Stimulated activated CD8-positive, alpha-beta memory T cell treated with anti-CD3 and anti-CD28 coated beads, Interleukin-2, amount 100 ng/mL, for 48 hours (primary cell): ENCODE data around the gene RTN4RL2.

Source experiments
- DNase-seq, 2 donors: peaks; one replicate each; pipeline ENCODE4 v3.0.0-alpha.2; 2020; ENCODE audit warnings: low read depth in 2 of 2

The RTN4RL2 gene

DNA sequence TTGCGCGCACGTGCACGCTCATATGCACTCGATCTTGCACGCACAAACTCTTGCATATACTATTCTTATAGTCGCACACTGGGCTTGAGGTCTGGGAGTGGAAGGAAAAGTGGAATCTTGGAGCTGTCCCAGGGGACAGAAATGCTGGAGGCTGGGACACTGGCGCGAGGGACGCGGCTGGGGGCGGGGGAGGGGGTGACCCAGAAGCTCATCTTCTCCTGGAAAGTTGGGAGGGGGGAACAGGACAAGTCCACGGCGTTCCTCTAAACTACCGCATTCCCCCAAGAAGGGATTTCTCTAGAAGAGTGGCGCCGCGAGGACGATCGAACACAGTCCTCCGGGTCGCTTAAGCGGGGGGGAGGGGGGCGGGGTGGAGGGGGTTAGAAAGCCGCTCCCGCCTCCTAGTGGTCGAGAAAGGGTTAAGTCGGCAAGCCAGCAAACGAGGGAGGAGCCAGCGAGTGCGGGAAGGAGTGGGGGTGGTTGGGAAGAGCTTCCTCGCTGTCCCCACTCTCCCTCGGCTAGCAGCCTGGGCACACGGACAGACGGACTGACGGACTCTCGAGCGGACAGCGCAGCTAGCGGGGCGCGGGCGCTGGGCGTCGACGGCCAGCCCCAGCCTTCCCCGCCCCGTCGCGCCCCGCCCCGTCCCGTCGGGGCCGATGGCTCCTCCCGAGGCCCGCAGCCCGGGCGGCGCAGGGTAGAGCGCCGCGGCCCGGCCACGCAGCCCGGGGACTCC, at the start of gene RTN4RL2:
Gene RTN4RL2, plus strand, starts transcription at position 507 of the 736 bp plus-strand sequence. CDS start 338 bp downstream, outside the sequence.
- peak in 1 of 2 donors; percentile 43 for DNase-seq

DNA sequence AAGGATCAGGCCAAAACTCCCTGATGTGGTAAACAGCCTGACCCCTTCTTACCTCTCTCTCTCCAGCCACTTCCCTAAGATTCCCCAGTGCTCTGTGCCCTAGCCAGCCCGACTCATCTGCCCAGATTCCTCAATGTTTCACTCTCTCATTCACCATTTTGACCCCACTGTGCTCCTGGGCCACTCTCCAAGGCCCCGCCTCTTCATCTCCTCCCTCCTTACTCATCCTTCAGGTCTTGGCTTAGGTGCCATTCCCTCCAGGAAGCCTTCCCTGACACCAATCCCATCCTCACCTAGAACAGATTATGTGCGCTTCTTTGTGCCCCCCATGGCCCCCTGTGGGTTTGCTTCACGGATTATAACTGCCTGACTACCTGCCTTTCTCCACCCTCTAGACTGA, 46.6 kb upstream of the RTN4RL2 start:
- no peak for DNase-seq

DNA sequence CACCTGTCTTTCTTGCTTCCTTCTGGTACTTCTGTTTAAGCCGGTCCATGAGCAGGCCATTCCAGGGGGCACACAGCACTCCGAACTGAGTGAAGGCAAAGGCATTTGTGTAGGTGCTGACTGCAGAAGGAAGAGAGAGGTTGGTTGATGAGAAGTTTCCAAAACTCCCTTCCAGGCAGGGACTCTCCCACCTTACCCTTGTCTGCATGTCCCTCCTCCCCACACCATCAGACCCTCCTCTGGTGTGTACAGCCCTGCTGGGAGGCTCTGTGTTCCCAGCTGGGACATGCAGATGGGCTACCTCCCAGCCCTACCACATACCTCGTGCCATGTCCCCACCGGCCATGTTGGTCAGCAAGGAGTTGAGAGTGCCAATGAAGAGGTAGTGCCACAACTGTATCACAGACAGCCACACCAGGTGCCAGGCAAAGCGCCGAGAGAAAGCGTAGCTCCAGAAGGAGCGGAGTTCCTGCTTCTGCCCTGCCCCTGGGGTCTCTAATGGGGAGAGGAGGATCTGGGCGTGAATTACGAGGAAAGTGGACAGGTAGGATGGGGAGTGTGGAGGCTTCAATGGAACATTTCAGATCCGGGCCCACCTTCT, 45.6 kb upstream of the RTN4RL2 start:
- no peak for DNase-seq

DNA sequence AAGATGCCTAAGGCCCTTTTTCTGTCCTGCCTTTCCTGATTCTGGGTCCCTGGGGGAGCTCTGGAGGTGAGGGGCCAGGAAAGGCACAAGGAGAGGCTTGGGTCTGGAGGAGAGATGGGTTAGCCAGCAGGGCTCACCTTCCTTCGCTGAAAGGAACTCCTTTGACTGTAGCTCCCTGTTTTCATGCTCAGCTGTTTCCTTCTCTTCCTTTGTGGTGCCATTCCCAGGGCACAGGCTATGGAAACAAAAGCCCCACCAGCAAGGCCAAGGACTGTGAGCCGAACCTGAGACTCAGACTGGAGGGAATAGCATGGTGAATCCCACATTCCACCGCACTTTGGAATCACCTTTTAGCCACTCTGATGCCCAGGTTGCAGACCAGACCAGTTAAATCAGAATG, 43.9 kb upstream of the RTN4RL2 start:
- no peak for DNase-seq

DNA sequence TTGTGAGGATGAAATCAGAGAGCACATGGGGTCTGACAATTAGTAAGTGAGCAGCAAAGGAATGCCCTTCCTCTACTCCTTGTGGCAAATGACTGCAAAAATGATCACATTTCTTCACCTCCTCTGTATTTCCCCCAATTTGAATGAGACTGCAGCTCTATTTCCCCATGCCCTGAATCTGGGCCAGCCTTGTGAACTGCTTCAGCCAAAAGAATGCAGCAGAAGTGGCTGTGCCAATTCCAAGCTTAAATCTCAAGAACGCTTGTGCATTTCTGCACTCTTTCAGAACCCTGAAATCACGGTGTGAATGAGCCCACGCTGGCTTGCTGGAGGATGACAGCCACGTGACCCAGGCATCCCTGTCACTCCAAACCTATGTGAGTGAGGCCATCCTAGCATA, 43.3 kb upstream of the RTN4RL2 start:
- DNase-seq: no peak

DNA sequence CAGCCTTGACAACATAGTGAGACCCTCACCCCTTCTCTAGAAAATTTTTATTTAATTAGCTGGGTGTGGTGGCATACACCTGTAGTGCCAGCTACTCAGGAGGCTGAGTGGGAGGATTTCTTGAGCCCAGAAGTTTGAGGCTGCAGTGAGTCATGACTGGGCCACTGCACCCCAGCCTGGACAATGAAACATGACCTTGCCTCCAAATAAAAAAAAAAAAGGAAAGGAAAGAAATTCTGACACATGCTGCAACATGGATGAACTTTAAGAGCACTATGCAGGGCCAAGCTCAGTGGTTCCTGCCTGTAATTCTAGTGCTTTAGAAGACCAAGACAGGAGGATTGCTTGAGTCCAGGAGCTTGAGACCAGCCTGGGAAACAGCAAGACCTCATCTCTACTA, 42.2 kb upstream of the RTN4RL2 start:
- no peak for DNase-seq

DNA sequence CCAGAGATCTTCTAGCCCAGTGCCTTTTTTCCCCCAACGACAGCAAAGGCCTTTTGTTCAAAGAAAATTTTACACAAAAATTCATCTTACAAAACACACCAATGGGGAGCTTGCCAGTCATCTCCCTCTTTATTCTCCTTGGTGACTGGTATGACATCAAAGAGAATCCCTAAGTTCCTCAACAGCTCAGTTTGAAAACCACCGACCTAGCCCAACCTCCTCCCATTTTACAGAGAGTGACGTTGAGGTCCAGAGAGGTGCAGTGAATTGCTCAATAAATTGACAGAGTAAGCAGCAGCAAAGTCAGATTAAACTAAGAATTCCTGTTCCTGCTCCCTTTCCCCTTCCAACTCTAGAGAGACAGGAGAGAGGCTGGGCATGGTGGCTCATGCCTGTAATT, 41.2 kb upstream of the RTN4RL2 start:
- DNase-seq: no peak

DNA sequence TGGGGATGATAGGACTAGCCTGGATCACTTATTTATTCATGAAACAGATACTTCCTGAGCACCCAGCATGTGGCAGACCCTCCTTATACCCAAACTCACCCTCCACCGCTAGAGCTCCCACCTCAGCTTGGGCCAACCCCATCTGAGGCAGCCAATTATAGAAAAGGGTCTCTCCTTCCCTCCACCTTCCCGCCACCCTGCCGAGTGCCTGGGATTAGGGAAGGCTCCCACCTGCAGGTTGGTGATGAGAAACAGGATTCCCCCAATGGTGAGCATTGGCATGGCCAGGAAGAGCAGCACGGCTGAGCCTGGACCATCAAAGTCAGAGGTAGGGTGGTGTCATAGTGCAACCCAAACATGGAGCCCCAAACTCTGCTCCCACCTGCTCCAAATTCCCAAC, 39.3 kb upstream of the RTN4RL2 start:
- no peak for DNase-seq

DNA sequence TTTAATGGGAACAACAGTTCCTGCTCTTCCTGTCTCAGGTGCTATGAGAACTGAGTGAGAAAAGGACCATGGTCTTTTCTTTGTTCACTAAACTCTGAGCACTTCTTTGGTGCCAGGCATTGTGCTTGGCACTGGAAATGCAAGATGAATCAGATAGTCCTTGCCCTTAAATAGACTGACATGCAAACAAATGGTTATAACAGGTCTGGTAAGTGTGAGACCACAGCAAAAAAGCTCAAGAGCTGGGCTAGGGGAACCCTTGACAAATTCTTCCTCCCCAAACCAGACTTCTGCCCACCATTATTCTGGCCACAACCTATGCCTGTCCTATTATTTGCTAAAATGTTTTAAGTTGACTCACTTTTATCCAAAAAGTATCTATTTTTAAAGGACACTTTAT, 38.5 kb upstream of the RTN4RL2 start:
- no peak for DNase-seq

DNA sequence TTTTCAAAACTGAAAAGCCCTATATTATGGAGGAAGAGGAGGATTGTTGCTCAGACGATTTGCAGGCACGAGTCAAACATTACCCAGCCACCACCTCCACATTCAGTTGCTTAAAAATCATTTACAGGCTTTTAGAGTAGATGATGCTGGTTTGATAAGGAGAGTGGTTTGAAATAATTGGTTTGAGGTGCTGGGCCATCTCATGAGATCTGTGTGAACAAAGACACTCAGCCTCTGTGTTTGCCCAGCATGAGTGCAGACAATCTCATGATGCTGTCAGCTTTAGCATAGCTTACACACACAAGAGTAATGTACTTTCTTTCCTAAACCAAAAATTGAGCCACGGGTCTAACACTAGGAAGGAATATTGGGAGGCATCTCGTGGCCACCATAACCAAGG, 37.7 kb upstream of the RTN4RL2 start:
- DNase-seq: no peak

DNA sequence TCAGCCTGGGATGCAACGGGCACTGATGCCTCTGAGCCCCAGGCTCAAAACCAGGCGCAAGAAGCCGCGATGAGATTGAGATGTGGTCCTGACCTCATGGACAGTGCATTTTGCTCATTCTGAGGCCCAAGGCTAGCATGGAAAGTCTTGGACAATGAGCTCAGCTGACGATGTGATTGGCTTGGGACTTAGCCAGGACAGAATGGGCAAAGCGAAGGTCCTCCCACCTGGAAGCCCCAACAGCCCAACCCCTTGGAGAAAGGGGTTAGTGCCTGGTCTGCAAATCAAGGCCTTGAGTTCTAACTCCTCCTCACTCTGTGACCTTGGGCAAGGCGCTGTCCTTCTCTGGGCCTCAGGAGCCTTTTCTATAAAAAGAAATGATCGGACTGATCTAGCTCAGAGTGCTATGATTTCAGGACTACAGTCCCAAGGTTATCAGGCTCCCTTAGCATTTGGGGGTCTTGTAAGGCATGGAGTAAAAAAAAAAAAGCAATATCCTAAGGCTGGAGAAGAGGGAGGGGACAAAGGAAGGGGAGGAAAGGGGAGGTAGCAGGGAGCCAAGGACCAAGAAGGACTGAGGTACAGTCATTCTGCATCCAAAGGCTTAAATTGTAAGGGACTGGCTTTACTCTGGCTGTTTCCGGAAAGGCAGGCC, 36.1 kb upstream of the RTN4RL2 start:
- DNase-seq: no peak

DNA sequence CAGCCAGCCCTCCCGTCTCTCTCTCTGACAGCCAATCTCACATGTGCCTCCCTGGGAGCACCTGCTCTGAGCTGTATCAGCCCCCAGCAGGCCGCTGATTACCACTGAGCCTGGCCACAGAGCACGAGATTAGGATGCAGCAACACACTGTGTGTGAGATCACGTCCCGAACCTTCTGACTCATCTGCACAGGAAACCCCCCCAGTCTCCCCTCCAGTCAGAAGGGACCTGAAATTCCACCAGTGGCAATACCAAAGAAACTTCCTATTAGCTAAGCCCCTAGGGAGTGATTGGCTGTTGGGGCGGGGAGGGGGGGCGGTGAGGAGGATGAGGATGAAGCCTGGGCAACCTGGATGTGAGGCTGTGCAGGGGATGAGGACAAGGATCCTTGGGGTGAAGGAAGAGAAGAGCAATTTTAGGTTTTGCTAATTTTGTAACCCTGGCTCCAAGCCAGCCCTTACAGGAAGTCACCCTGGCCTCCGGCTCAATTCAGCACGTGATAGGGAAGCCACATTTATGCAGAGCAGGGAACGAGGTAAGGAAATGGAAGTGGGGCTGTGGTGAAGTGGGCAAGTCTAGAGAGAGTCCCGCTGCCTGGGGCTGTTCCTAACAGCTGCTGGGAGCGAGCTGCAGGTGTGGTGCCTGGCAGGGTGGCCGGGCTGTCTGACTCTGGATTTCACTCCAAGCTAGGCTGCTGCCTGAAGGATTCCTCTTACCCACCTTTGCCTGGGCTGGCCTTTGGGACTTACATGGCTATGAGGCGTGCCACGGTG, 35.4 kb upstream of the RTN4RL2 start:
- DNase-seq: peak; percentile 78 to 82

DNA sequence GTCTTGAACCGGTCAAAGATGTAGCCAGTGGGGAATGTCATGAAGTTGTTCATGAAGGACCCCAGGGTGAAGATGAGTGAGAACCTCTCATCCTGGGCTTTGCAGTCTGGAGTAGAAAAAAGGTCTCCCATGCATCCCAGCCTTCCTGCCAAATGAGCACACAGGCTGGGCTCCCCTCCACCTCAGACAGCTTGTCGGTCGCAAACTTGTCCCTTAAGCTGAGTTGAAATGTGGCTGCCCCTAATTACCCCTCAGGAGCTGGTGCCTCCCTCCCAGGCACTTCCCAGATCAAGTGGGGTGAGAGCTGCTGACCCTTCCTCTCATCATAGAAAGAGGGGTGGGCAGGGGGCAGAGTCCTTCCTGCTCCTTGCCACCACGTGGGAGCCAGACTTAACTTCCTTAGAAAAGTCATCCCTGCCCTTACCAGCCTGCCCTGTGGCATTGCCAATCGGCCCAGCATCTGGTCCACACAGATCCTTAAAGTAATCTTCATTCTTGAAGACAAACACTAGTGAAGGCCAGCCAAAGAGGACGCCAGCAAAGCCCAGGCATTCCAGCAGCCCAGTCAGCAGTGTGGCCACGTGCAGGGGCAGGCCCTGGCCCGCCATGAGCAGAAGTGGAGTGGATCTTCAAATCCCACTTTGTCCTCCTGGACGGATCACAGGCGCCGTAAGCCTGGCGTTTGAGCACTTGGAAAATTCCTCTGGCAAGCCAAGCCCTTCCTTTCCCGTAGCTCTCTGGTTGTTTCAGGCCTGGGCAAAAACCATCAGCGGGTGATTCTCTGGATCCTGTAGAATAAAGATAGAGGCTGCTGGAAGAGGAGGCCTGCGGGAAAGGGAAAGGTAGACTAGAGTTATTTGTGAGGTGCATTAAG, 34.5 kb upstream of the RTN4RL2 start:
- DNase-seq: no peak

DNA sequence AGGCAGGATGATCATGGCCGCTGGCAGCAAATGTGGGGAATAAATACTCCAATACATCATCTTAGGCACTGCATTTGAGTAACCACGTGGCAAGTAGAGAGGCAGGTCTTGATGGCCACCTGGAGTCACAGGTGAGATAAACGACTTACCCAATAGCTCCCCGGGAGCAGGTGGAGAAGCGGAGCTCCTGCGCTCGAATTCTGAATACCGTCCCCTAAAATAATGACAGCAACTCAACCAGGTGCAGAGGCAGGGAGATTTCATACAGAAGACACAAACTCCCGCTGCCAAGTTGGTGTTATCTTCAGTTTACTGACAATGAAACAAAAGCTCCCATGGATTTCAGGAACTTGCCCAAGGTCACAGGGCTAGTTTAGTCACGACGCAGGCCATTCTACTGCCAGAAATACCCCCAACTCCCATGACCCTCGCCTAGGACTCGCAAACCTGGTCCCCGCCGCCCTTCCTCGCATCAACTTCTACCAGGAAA, 33.8 kb upstream of the RTN4RL2 start:
- no peak for DNase-seq

DNA sequence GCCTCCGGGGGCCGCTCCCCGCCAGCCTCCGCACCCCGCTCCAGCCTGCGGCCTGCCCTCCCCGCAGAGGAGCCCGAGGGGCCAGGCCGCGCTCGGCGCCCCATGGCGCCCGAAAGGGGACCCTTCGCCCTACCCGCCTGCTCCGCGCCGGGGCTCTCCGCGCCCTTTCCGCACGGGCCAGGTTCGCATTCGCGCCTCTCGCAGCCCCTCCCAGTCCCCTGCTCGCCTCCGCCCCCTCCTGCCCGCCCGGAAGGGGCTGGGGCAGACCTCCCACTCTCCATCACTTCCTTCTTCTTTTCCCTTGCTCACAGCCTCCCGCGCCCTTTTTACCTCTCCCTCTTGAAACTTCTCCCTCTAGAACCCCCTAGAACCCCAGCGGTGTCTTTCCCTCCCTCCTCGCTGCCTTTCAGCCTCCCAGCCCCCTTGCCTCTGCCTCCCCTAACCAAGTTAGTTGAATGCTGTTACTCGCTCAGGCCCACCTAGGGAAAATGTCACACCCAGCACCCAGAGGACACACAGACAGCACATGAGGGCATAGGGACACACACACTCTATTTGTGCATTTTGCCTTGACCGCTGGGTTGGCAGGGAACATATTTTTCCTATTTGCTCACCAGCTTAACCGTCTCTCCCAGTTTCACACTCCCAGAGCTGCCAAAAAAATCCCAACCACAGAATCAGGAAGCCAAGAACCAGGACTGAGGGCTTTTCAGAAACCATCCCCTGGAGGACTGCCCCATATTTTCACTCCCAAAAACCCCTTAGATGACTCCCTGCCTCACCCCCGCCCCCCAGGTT, 33.2 kb upstream of the RTN4RL2 start, which contains the start of gene SLC43A3:
Gene SLC43A3, minus strand, starts transcription at position 193 of the 798 bp plus-strand sequence. CDS start 949 bp downstream, outside the sequence.
- DNase-seq: peak; percentile 74 to 80

DNA sequence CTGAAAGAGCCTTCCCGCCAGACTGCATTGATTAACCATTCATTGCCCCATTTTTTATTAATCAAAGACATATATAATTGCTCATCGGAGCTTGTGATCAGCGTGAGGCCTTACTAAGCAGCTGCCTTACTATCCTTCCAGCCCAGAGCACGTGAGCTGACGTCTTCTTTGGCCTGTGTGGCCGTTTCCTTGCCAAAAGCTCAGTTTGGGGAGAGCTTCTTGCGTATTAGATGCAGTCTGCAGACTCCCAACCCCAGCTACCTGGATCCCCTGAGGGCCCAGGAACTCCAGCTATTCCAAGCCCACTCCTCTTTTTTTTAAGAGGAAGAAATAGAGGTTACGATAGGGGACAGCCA, 32.6 kb upstream of the RTN4RL2 start:
- DNase-seq: no peak

DNA sequence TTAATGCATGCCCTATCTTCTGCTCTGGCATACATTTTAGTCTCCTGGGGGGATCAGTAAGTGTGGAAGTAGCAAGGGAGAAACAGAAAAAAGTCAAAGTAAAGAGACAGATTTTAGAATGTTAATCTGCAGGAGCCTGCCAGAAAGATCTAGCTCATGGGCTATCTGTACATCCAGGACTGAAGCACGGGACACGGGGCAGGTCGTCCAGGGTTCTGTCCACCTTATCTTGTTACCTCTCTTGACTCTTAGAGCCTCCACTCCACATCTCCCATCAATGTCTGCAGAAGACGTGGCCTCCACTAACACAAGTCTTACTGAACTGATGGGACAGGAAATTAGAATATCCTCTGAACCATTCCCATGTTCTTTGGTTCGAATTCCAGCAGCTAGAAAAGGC, 31.7 kb upstream of the RTN4RL2 start:
- no peak for DNase-seq

DNA sequence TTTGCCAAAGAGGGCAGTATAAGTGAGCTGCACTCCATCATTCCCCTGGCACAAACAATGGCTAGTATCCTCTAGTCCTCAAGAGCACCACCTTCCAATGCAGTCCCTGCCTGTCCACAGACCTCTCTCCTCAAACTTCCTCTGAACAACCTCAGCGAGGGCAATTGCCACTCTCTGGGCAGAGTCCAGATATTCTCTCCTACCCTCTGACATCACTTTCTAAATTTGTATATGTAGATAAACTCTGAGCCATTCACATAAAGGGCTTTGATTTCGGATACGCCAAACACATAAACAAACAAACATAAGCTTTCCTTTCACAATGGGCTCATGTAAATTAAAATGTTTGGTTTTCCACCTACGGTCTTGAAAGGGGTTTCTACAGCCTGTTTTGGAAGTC, 30.4 kb upstream of the RTN4RL2 start:
- no peak for DNase-seq

DNA sequence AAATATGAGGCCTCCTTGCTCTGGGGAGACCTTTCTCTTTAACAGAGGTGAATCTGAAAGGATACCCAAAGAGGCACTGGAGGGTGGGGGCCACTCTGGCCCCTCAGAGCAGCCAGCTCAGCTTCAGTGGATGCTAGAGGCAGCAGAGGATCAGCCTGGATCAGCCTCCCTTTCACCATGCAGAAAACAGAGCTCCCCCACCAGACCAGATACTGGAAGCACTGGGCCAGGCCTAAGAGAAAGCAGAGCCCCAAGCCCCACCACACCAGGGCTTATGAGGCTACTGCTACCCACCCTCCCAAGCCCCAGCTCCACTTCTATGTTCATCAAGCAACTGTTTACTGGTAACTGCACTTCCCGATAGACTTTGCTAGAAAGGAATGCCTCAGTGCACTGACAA, 29.4 kb upstream of the RTN4RL2 start:
- no peak for DNase-seq

DNA sequence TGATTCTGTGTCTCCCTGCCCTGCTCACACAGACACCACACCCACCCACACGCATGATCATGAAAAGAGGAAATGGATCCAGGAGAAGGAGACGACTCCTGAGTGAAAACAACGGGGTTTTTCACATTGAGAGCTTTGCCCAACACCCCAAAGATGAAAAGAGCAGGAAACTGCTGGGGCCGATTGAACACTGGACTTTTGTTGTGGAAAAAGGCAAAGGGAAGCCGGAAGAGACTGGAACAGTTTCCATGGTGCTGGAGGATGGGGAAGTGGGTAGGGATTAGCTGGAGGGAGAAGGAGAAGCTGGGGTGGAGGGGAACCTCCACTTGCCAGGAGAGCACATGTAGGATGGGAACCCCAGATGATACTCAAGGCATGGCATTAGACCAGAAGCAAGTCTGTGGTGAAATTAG, 28.2 kb upstream of the RTN4RL2 start:
- DNase-seq: no peak
